ENCODE data around the gene FGF22. TPM values are rescaled to one million over a fixed set of nuclear protein-coding genes. Genes with fewer than 3 reads are reported as not detected.
A peak's percentile ranks its signal among the peaks of the same experiment; 100 is the strongest.

Gene FGF22
- total RNA-seq, 1 donor from 2014 or later, result not detected

- Mint-ChIP-seq H3K27me3 (ENCODE audit: unreplicated experiment) (peaks cover 8% of the 10 kb centered on the region), H3K36me3 (ENCODE audit: low read depth, unreplicated experiment) (no peaks in the 10 kb centered on the region), H3K9me3 (ENCODE audit: unreplicated experiment) (no peaks in the 10 kb centered on the region), H3K4me3 (ENCODE audit: unreplicated experiment) (no peak overlapping the region), H3K27ac (ENCODE audit: unreplicated experiment) (no peak overlapping the region), H3K4me1 (ENCODE audit: unreplicated experiment) (peaks cover 2% of the 10 kb centered on the region)
- TF ChIP-seq CTCF (IDR thresholded peaks at IDR 0.05; ENCODE audit: unreplicated experiment), result no peak
- no peak for DNase-seq (ENCODE audit: low spot score)
Measured at GRCh38 chr19:676007-676338, 36.3 kb downstream of the FGF22 start.

- no peak for TF ChIP-seq CTCF (IDR thresholded peaks at IDR 0.05; ENCODE audit: unreplicated experiment)
- Mint-ChIP-seq H3K4me3 (ENCODE audit: unreplicated experiment) (peak within 1 kb of the TSS; percentile 74), H3K9me3 (ENCODE audit: unreplicated experiment) (no peaks in the 10 kb centered on the region), H3K36me3 (ENCODE audit: low read depth, unreplicated experiment) (no peaks in the 10 kb centered on the region), H3K27ac (ENCODE audit: unreplicated experiment) (no peak within 1 kb of the TSS), H3K27me3 (ENCODE audit: unreplicated experiment) (peaks cover 8% of the 10 kb centered on the region), H3K4me1 (ENCODE audit: unreplicated experiment) (peaks cover 2% of the 10 kb centered on the region)
- DNase-seq (ENCODE audit: low spot score), result no peak
Measured at GRCh38 chr19:676339-677105, 36.8 kb downstream of the FGF22 start, which contains the start of gene FSTL3. Gene FSTL3, plus strand, starts transcription at chr19:676392. Its CDS starts 32 bp downstream, at chr19:676424.

GRCh38 chr19:677201-677600 lies 37.5 kb downstream of the FGF22 start:
- Mint-ChIP-seq H3K4me3 (ENCODE audit: unreplicated experiment) (no peak overlapping the region), H3K36me3 (ENCODE audit: low read depth, unreplicated experiment) (no peaks in the 10 kb centered on the region), H3K27ac (ENCODE audit: unreplicated experiment) (no peak overlapping the region)

GRCh38 chr19:677601-678436 lies 38.1 kb downstream of the FGF22 start:
- Mint-ChIP-seq H3K27ac (ENCODE audit: unreplicated experiment) (no peak overlapping the region), H3K4me1 (ENCODE audit: unreplicated experiment) (peaks cover 2% of the 10 kb centered on the region), H3K27me3 (ENCODE audit: unreplicated experiment) (peaks cover 8% of the 10 kb centered on the region), H3K36me3 (ENCODE audit: low read depth, unreplicated experiment) (no peaks in the 10 kb centered on the region), H3K4me3 (ENCODE audit: unreplicated experiment) (no peak overlapping the region), H3K9me3 (ENCODE audit: unreplicated experiment) (no peaks in the 10 kb centered on the region)
- no peak for DNase-seq (ENCODE audit: low spot score)
- no peak for TF ChIP-seq CTCF (IDR thresholded peaks at IDR 0.05; ENCODE audit: unreplicated experiment)

More at GRCh38 chr19:677201-677600, 37.5 kb downstream of the FGF22 start:
- Mint-ChIP-seq H3K27me3 (ENCODE audit: unreplicated experiment) (peaks cover 8% of the 10 kb centered on the region), H3K4me1 (ENCODE audit: unreplicated experiment) (peaks cover 2% of the 10 kb centered on the region), H3K9me3 (ENCODE audit: unreplicated experiment) (no peaks in the 10 kb centered on the region)
- no peak for TF ChIP-seq CTCF (IDR thresholded peaks at IDR 0.05; ENCODE audit: unreplicated experiment)
- DNase-seq (ENCODE audit: low spot score), result no peak
